Choroid plexus epithelial cell (primary cell): ENCODE measurements around the gene OR2L5.

Experiments
- DNase-seq: peaks from one replicate; pipeline ENCODE4 v3.0.0-alpha.2; 2010; ENCODE audit warnings: low read depth
- H3K4me3 ChIP-seq: 2 replicates; pipeline ENCODE4 v1.5.1; 2011; ENCODE audit warnings: low read depth, mild to moderate bottlenecking, control low read depth, low read length, moderate library complexity
- TF ChIP-seq, protein P1 (sequence below): conservative IDR thresholded peaks from 2 replicates; pipeline ENCODE4 v1.5.1; 2011; ENCODE audit warnings: low read depth, mild to moderate bottlenecking, control low read depth, inconsistent platforms, low read length, moderate library complexity

Gene OR2L5, protein sequence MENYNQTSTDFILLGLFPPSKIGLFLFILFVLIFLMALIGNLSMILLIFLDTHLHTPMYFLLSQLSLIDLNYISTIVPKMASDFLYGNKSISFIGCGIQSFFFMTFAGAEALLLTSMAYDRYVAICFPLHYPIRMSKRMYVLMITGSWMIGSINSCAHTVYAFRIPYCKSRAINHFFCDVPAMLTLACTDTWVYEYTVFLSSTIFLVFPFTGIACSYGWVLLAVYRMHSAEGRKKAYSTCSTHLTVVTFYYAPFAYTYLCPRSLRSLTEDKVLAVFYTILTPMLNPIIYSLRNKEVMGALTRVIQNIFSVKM

DNA sequence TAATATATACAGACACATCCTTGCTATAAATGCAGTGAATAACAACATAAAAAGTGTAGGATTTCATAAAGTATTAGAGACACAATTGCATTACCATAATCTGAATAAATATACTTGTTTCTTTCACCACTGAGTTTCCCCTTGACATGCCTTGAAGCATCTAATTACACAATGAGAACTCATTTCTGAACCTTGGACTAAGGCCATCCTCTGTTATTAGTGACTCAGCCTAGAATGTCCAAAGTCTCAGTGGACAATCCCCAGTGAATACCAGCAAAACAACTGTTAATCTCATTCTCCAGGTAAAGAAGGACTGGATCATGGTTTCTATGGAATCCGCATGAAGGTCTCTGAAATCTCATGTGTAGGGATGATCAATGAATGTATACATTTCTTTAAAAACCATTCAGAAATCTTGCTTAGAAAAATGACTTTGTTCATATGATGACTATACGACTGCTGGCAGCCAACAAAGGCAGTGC lies at the start of gene OR2L5:
Gene OR2L5 (plus strand): TSS at position 432 of the 482 bp plus-strand sequence. CDS start 8,288 bp downstream, outside the sequence.
- DNase-seq: no peak
- TF ChIP-seq, protein P1, sequence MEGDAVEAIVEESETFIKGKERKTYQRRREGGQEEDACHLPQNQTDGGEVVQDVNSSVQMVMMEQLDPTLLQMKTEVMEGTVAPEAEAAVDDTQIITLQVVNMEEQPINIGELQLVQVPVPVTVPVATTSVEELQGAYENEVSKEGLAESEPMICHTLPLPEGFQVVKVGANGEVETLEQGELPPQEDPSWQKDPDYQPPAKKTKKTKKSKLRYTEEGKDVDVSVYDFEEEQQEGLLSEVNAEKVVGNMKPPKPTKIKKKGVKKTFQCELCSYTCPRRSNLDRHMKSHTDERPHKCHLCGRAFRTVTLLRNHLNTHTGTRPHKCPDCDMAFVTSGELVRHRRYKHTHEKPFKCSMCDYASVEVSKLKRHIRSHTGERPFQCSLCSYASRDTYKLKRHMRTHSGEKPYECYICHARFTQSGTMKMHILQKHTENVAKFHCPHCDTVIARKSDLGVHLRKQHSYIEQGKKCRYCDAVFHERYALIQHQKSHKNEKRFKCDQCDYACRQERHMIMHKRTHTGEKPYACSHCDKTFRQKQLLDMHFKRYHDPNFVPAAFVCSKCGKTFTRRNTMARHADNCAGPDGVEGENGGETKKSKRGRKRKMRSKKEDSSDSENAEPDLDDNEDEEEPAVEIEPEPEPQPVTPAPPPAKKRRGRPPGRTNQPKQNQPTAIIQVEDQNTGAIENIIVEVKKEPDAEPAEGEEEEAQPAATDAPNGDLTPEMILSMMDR: no peak
- no peak within 1 kb of the TSS for H3K4me3 ChIP-seq

DNA sequence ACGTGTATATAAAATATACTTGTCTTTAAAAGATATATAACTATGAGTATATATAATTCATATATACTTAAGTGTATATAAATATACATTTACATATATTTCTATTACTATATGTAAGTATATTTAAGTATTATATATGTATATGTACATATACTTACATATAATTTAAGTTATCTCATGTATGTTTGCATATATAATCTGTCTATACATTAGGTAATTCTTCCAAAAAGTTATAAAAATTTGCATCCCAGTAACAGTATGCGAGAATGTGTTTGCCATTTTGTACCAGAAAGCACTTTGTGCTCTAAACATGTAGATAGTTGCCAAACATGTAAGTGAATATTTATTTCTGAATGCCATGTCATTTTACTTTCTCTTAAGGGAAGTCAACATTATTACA lies 48.5 kb upstream of the OR2L5 start, which contains the start of gene OR2AK2:
Gene OR2AK2 (plus strand): TSS at position 301 of the 400 bp plus-strand sequence. CDS start 144 bp downstream, outside the sequence.
- no peak for DNase-seq
- TF ChIP-seq, protein P1: no peak
- H3K4me3 ChIP-seq: no peak within 1 kb of the TSS

DNA sequence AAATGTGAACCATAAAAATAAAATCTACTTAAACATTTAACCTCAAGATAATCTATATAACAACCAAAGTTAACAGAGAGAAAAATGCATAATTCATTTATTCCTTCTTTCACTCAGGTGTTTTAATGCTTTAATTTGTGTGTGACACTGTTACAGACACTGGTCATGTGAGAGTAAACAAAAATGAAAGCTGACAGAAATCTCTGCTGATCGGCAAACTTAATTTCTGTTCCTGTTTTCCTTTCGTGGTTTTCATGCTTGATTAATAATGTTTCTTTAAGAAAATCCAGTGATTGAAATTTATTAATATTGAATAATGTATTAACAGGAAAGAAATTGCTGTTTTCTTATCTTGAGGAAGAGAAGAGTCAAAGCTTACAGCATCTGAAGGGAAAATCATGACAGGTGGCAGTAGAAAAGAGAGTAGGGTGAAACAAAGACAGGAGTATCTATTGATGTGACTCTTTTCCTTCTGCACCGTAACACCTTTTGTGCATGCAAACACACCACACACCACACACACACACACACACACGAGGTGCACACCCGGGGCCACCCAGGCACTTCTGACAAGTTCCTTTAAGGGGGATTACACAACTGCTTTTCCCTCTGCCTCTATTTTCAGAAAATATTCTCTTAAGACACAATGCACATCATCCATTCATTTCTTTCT lies 46.8 kb upstream of the OR2L5 start:
- no peak overlapping the region for H3K4me3 ChIP-seq
- no peak for DNase-seq
- TF ChIP-seq, protein P1: no peak

DNA sequence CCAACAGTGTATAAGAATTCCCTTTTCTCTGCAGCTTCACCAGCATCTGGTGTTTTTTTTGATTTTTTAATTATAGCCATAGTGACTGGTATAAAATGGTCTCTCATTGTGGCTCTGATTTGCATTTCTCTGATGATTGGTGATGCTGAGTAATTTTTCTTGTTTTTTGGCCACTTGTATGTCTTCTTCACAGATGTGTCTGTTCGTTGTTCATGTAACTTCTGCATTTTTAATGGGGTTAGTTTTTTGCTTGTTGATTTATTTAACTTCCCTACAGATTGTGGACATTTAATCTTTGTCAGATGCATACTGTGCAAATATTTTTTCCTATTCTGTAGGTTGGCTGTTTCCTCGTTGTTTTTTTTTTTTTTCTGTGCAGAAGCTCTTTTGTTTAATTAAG lies 20.5 kb upstream of the OR2L5 start:
- no peak overlapping the region for H3K4me3 ChIP-seq
- TF ChIP-seq, protein P1: no peak
- DNase-seq: no peak

DNA sequence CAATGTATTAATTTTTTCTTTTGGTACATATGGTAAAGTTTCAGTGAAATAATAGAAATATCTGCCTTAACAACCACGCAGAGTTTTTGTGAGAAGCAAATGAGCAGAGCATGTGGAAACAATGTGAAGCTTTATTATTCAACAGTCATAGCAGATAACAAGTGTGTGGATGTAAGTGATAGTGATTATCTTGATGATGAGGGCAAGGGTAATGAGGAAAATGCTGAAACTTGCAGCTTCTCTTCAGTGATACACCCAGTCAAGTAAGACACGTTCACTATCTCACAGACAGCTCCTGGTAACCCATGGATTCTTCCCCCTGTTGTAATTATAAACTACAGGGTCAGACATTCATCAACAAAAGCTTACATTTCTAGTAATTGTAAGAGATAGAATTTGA lies 14.6 kb upstream of the OR2L5 start:
- TF ChIP-seq, protein P1: no peak
- no peak overlapping the region for H3K4me3 ChIP-seq
- DNase-seq: no peak

DNA sequence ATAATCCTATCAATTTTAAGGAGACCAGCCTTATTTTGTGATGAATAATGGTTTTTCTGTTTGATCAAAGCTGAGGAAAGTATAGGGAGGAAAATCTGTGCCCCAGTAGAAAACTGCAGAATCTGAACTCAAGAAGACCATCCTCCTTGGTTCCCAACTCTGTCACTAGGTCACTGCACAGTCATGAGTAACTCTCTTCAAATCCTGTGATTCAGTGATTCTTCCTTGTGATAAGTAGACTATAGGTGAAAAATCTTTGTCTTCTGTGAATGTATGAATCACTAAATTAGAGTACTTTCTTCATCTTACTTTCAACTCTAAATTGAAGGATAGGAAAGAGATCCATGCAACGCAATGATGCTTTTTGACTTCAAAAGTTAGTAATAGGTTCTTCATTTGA lies 13.3 kb upstream of the OR2L5 start:
- TF ChIP-seq, protein P1: no peak
- DNase-seq: no peak
- no peak overlapping the region for H3K4me3 ChIP-seq
